Astrocyte (in vitro differentiated cells and primary cell): ENCODE measurements around the gene EXD3.

Experiments used
- EZH2 ChIP-seq: IDR thresholded peaks from 2 replicates; pipeline ENCODE4 v1.6.1; 2012; ENCODE audit warnings: mild to moderate bottlenecking, low read length, inconsistent platforms; ENCODE audit not compliant: insufficient read depth
- TF ChIP-seq, protein P1 (sequence below): IDR thresholded peaks from 2 replicates; pipeline ENCODE4 v1.5.1; 2011; ENCODE audit warnings: low read depth, mild to moderate bottlenecking, inconsistent platforms, low read length, moderate library complexity; ENCODE audit not compliant: insufficient read depth

DNA sequence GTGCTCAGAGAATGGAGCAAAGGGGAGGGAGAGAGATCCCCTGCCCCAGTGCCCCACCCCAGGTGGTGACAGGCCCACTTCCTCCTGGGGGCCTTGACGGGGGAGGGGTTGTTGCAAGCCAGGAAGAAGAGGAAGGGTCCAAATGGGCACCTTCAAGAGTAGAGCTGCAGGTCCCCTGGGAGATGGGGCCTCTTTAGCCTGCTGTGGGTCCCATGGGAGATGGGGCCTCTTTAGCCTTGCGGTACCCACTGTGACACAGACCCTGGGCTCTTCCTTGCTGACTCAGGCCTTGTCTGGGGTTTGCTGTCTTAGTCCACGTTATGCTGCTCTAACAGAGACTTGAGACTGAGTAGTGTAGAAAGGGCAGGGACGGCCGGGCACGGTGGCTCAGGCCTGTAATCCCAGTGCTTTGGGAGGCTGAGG lies 155.0 kb downstream of the EXD3 start:
- TF ChIP-seq, protein P1, sequence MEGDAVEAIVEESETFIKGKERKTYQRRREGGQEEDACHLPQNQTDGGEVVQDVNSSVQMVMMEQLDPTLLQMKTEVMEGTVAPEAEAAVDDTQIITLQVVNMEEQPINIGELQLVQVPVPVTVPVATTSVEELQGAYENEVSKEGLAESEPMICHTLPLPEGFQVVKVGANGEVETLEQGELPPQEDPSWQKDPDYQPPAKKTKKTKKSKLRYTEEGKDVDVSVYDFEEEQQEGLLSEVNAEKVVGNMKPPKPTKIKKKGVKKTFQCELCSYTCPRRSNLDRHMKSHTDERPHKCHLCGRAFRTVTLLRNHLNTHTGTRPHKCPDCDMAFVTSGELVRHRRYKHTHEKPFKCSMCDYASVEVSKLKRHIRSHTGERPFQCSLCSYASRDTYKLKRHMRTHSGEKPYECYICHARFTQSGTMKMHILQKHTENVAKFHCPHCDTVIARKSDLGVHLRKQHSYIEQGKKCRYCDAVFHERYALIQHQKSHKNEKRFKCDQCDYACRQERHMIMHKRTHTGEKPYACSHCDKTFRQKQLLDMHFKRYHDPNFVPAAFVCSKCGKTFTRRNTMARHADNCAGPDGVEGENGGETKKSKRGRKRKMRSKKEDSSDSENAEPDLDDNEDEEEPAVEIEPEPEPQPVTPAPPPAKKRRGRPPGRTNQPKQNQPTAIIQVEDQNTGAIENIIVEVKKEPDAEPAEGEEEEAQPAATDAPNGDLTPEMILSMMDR, result no peak
- TF ChIP-seq EZH2, result no peak
